ENCODE data around the gene CST8. TPM values are rescaled to one million over a fixed set of nuclear protein-coding genes. Genes with fewer than 3 reads are reported as not detected.

The CST8 gene
- total RNA-seq, 1 donor from 2014 or later: not detected

DNA sequence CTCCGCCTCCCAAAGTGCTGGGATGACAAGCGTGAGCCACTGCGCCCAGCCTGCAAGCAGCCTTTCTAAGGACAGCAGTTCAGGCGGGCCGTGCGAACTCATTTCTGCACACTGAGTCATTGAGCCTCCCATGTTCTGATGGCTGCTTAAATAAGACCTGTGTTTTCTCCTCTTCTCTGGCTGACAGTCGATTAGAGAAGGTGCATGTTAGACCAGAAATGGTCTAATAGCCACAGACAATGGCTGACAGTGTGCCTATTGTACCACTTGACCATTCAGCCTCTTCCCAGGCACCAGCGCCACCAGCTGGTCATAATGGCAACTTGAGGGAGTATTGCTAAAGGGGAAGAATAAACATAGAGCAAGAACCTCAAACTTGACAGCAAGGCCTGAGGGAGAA is 44.4 kb upstream of the CST8 start:
- Mint-ChIP-seq H3K36me3 (ENCODE audit: unreplicated experiment) (no peaks in the 10 kb centered on the region), H3K27me3 (ENCODE audit: unreplicated experiment) (peaks cover 3% of the 10 kb centered on the region), H3K4me3 (ENCODE audit: unreplicated experiment) (no peak overlapping the region), H3K27ac (ENCODE audit: unreplicated experiment) (no peak overlapping the region), H3K9me3 (ENCODE audit: unreplicated experiment) (no peaks in the 10 kb centered on the region), H3K4me1 (ENCODE audit: unreplicated experiment) (peaks cover 4% of the 10 kb centered on the region)
- no peak for DNase-seq (ENCODE audit: extremely low spot score, unreplicated experiment)
- TF ChIP-seq CTCF (IDR thresholded peaks at IDR 0.05): peak; percentile 53

DNA sequence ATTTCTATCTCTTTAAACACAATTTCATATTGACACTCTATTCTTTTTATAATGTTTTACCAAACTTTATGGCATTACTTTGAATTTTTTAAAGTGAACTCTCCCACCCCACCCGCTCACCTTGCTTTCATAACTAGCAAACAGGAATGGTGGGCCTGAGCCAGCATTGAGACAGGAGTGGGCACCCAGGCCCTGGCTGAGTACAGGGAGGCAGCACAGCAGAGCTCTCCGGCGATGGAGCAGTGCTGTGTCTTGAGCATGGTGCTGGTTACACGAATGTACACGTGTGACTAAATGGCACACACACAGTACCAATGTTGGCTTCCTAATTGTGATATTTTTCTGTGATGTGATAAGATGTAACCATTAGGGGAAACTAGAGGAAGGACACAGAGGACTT is 42.8 kb upstream of the CST8 start:
- DNase-seq (ENCODE audit: extremely low spot score, unreplicated experiment): peak; percentile 68
- Mint-ChIP-seq H3K4me3 (ENCODE audit: unreplicated experiment) (no peak overlapping the region), H3K27me3 (ENCODE audit: unreplicated experiment) (no peaks in the 10 kb centered on the region), H3K36me3 (ENCODE audit: unreplicated experiment) (no peaks in the 10 kb centered on the region), H3K27ac (ENCODE audit: unreplicated experiment) (no peak overlapping the region), H3K9me3 (ENCODE audit: unreplicated experiment) (no peaks in the 10 kb centered on the region), H3K4me1 (ENCODE audit: unreplicated experiment) (peaks cover 4% of the 10 kb centered on the region)
- TF ChIP-seq CTCF (IDR thresholded peaks at IDR 0.05): no peak

DNA sequence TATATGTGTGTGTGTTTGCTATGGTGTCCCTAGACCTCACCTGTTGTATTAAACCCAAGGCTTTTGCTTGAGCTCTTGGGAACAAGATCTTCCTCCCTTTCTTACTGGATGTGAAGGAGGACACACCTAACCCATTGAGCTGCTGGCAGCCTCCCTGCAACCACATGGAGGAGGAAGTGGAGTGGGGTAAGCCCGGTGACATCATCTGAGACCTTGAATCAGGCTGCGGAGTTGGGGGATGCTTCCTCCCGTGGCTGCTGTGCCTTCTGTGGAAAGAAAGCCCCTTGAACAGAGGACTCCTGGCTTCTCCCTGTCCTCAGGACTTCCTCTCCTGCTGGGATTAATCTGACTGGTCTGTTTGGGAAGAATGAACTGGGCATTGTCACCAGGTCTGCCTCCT is 41.5 kb upstream of the CST8 start:
- Mint-ChIP-seq H3K27ac (ENCODE audit: unreplicated experiment) (no peak overlapping the region), H3K27me3 (ENCODE audit: unreplicated experiment) (no peaks in the 10 kb centered on the region), H3K9me3 (ENCODE audit: unreplicated experiment) (no peaks in the 10 kb centered on the region), H3K4me3 (ENCODE audit: unreplicated experiment) (no peak overlapping the region), H3K36me3 (ENCODE audit: unreplicated experiment) (no peaks in the 10 kb centered on the region), H3K4me1 (ENCODE audit: unreplicated experiment) (peaks cover 4% of the 10 kb centered on the region)
- TF ChIP-seq CTCF (IDR thresholded peaks at IDR 0.05): no peak
- DNase-seq (ENCODE audit: extremely low spot score, unreplicated experiment): no peak

GRCh38 chr20:23450877-23451276 is 40.0 kb upstream of the CST8 start:
- Mint-ChIP-seq H3K9me3 (ENCODE audit: unreplicated experiment) (no peaks in the 10 kb centered on the region), H3K4me1 (ENCODE audit: unreplicated experiment) (peaks cover under 1% of the 10 kb centered on the region), H3K36me3 (ENCODE audit: unreplicated experiment) (no peaks in the 10 kb centered on the region), H3K4me3 (ENCODE audit: unreplicated experiment) (no peak overlapping the region), H3K27me3 (ENCODE audit: unreplicated experiment) (no peaks in the 10 kb centered on the region), H3K27ac (ENCODE audit: unreplicated experiment) (no peak overlapping the region)
- DNase-seq (ENCODE audit: extremely low spot score, unreplicated experiment): no peak
- TF ChIP-seq CTCF (IDR thresholded peaks at IDR 0.05): no peak

DNA sequence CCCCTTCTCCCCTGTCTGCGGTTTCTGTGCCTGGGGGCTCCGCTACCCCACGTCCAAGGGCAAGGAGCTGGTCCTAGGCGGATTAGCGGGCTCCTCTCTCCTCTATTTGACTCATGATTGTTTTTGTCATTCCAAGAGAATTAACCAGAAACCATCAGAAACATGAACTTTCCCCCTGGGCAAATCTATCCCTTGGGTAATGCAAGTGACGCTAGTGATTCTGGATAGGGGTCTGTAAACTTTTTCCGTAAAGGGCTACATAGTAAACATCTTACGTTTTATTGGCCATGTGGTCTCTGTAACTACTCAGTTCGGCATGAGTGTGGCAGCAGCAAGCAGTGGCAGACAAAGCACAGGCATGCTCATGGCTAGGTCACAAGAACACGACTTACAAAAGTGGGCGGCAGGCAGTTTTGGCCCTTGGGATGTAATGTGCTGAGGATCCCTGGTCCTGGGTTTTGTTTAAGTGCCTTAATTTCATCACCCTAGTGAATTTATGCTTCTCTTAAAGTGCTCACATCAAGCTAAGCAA is 38.9 kb upstream of the CST8 start:
- peaks cover 4% of the 10 kb centered on the region for H3K27me3 Mint-ChIP-seq (ENCODE audit: unreplicated experiment)
- no peaks in the 10 kb centered on the region for H3K36me3 Mint-ChIP-seq (ENCODE audit: unreplicated experiment)
- no peaks in the 10 kb centered on the region for H3K4me1 Mint-ChIP-seq (ENCODE audit: unreplicated experiment)
- DNase-seq (ENCODE audit: extremely low spot score, unreplicated experiment): no peak
- TF ChIP-seq CTCF (IDR thresholded peaks at IDR 0.05): no peak
- H3K9me3 Mint-ChIP-seq (ENCODE audit: unreplicated experiment): no peaks in the 10 kb centered on the region
- no peak overlapping the region for H3K27ac Mint-ChIP-seq (ENCODE audit: unreplicated experiment)
- H3K4me3 Mint-ChIP-seq (ENCODE audit: unreplicated experiment): no peak overlapping the region
